Measurements from ENCODE around the gene CHST1. TPM values are rescaled to one million over a fixed set of nuclear protein-coding genes. Genes with fewer than 3 reads are reported as not detected.

The CHST1 gene
- polyA plus RNA-seq, 3 donors, result 0.77 to 2.0 (median 1.5) TPM

GRCh38 chr11:45650166-45651095 is 15.0 kb downstream of the CHST1 start:
- WGBS, 3 donors, result 66 to 78% (median 75%) methylated on average over 69 to 75 of the region's 75 CpGs

DNA sequence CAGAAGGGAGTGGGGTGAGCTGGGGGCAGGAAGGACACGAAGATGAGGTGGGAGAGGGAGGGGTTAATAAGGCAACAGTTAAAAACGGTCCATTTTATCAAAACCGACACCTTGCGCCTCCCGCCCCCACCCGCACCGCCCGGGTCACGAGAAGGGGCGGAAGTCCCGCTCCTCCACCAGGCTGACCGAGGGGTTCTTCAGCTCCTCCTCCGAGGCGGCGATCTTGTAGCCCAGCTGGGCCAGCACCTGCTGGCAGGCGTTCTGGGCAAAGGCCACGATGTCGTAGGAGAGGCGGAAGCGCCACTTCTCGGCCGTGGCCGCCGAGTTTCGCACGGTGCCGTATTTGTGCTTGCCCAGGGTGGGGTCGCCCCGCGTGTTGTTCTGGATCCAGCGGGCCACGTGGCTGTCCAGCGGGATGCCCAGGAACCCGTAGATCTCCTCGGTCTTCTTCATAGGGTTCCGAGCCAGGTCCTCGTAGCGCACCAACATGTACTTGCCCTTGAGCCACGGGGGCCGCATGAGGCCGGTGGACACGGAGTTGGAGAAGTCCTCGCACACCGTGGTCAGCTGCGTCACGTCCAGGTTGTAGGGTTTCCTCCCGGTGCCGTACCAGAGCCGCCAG is 15.8 kb downstream of the CHST1 start:
- H3K27ac ChIP-seq (ENCODE audit: low read depth, low read length), result no peak overlapping the region
- 83 to 90% (median 85%) methylated on average over 48 to 49 of the region's 49 CpGs for WGBS, 3 donors

More at GRCh38 chr11:45650166-45651095, 15.0 kb downstream of the CHST1 start:
- H3K27ac ChIP-seq (ENCODE audit: low read depth, low read length), result no peak overlapping the region

DNA sequence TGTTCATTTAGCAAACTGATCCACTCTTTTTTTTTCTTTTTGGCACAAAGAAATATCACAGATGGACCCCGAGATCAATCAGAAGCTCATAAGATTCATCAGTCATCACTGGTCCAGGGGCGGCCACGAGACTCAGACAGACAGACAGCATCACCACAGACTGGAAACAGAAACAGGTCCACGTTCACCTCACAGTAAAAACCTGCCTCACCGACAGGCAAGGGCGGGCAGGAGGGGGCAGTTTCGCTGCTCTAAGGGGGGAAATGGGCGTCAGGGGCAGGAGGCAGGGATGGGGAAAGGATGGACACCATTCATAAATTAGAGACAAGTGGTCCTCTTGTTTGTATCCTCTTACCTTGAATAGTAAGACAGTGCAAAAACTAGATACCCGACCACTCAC is 16.5 kb downstream of the CHST1 start:
- WGBS, 3 donors, result 72 to 87% (median 85%) methylated on average over 9 of the region's 9 CpGs
- no peak overlapping the region for H3K27ac ChIP-seq (ENCODE audit: low read depth, low read length)

DNA sequence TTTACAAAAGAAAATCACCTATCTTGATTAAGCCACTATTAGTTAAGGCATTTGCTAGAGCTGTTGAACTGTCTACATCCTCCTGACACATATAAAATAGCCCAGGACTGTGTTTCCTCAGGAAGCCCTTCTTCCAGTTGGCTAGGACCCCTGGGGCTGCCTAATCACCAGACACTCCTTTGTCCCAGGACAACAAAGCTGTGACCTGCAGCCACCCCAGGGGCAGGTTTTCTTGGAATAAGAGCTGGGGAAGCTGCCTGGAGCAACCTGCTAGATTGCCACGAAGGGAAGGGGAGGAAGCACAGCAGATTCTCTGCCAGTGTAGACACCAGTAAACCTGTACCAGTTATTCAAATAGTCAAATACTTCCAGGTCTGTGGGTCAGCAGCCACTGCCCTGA is 17.6 kb downstream of the CHST1 start:
- H3K27ac ChIP-seq (ENCODE audit: low read depth, low read length), result no peak overlapping the region
- 14 to 20% (median 18%) methylated on average over 1 of the region's 1 CpG for WGBS, 3 donors

- H3K27ac ChIP-seq (ENCODE audit: low read depth, low read length), result no peak overlapping the region
- WGBS, 3 donors, result 74 to 84% (median 80%) methylated on average over 3 of the region's 3 CpGs
Observed at GRCh38 chr11:45647329-45647728, 18.1 kb downstream of the CHST1 start.

- H3K27ac ChIP-seq (ENCODE audit: low read depth, low read length), result no peak overlapping the region
- WGBS, 3 donors, result 93 to 100% (median 96%) methylated on average over 1 of the region's 1 CpG
Observed at GRCh38 chr11:45646275-45646927, 19.0 kb downstream of the CHST1 start.

GRCh38 chr11:45644981-45645889 is 20.2 kb downstream of the CHST1 start:
- 85 to 92% (median 91%) methylated on average over 10 of the region's 10 CpGs for WGBS, 3 donors
- H3K27ac ChIP-seq (ENCODE audit: low read depth, low read length), result no peak overlapping the region

- 36 to 65% (median 45%) methylated on average over 7 of the region's 7 CpGs for WGBS, 3 donors
Observed at GRCh38 chr11:45643598-45644260, 21.7 kb downstream of the CHST1 start.

GRCh38 chr11:45641961-45642360 is 23.5 kb downstream of the CHST1 start:
- 38 to 58% (median 41%) methylated on average over 2 of the region's 2 CpGs for WGBS, 3 donors
- H3K27ac ChIP-seq (ENCODE audit: low read depth, low read length), result no peak overlapping the region

More at GRCh38 chr11:45643598-45644260, 21.7 kb downstream of the CHST1 start:
- H3K27ac ChIP-seq (ENCODE audit: low read depth, low read length), result no peak overlapping the region

DNA sequence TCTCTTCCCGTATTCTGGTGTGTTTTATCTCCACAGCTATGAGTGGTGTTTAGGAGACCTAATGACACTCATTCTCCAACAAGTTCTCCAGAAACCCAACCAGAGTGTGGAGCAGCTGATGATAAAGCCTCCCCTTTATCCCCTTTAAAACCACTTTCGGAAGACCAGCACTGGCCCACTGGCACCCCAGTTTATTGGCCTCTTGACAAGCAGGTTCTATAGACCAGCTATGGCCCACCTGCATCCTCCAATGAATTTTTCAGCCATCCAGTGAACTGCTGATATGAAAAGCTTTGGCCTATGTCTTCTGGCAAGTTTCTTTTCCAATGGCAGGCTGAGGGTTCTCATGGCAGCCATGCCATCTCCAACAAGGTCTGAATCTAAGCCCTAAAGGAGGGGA is 27.4 kb downstream of the CHST1 start:
- no peak overlapping the region for H3K27ac ChIP-seq (ENCODE audit: low read depth, low read length)
- 75 to 85% (median 80%) methylated on average over 2 of the region's 2 CpGs for WGBS, 3 donors

GRCh38 chr11:45635907-45636306 is 29.5 kb downstream of the CHST1 start:
- 97 to 100% (median 100%) methylated on average over 1 of the region's 1 CpG for WGBS, 3 donors
- no peak overlapping the region for H3K27ac ChIP-seq (ENCODE audit: low read depth, low read length)

GRCh38 chr11:45625611-45626010 is 39.8 kb downstream of the CHST1 start:
- H3K27ac ChIP-seq (ENCODE audit: low read depth, low read length), result no peak overlapping the region
- 82 to 87% (median 85%) methylated on average over 6 of the region's 6 CpGs for WGBS, 3 donors

GRCh38 chr11:45624095-45624494 is 41.3 kb downstream of the CHST1 start:
- no peak overlapping the region for H3K27ac ChIP-seq (ENCODE audit: low read depth, low read length)
- WGBS, 3 donors, result 87 to 94% (median 88%) methylated on average over 2 of the region's 2 CpGs

GRCh38 chr11:45622861-45623260 is 42.6 kb downstream of the CHST1 start:
- WGBS, 3 donors, result 33 to 49% (median 43%) methylated on average over 2 of the region's 2 CpGs
- H3K27ac ChIP-seq (ENCODE audit: low read depth, low read length), result no peak overlapping the region

- 75 to 89% (median 84%) methylated on average over 2 of the region's 2 CpGs for WGBS, 3 donors
- no peak overlapping the region for H3K27ac ChIP-seq (ENCODE audit: low read depth, low read length)
Observed at GRCh38 chr11:45622283-45622682, 43.1 kb downstream of the CHST1 start.

DNA sequence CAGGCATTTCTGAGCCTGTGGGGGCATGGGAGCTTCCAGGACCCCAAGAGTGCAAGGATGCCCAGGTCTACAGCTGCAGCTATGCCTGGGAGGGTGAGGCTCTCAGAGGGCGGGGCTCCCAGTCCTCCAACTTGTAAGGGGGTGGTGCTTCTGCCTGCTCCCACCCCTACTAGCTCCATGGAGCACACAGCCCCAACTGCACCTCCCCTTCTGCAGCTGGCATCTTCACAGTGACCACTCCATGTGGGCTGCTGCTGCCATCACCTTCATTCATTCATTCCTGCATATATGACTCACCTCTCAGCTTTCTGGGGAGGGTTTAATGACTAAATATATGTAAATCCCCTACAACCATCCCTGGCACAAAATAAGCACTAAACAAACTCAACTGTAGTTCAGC is 43.8 kb downstream of the CHST1 start:
- WGBS, 3 donors, result 50 to 88% (median 66%) methylated on average over 1 of the region's 1 CpG
- no peak overlapping the region for H3K27ac ChIP-seq (ENCODE audit: low read depth, low read length)

DNA sequence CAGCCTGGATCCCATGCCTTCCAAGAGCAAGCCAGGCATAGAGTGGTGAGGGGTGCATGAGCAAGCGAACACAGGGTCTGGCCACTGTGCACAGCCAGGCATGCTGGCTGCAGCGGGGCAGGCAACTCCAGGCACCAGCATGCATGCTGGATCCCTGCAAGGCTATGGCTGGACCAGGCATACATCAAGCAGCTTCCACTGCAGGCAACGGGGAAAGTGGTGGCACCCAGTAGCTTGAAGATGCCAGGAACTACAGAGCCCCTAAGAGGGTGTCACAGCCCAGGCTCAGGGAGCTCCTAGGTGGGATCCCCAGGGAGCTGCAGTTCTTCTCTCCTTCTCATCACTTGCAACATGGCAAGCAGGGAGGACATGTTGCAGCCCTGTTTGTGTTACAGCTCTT is 45.2 kb downstream of the CHST1 start:
- 75 to 97% (median 92%) methylated on average over 3 of the region's 3 CpGs for WGBS, 3 donors
- no peak overlapping the region for H3K27ac ChIP-seq (ENCODE audit: low read depth, low read length)

- no peak overlapping the region for H3K27ac ChIP-seq (ENCODE audit: low read depth, low read length)
Observed at GRCh38 chr11:45618897-45619296, 46.5 kb downstream of the CHST1 start.
